Stimulated activated CD4-positive, alpha-beta T cell treated with anti-CD3 and anti-CD28 coated beads, Interleukin-1b, Interleukin-23, amount 100 ng/mL, for 48 hours (primary cell): ENCODE data around the gene MAFG.

Experiments
- DNase-seq: peaks from one replicate; pipeline ENCODE4 v3.0.0-alpha.2; 2020

Gene MAFG

GRCh38 chr17:81934850-81935708, 7.5 kb upstream of the MAFG start:
- no peak for DNase-seq

- DNase-seq, result no peak
Measured at GRCh38 chr17:81934098-81934757, 6.7 kb upstream of the MAFG start.

DNA sequence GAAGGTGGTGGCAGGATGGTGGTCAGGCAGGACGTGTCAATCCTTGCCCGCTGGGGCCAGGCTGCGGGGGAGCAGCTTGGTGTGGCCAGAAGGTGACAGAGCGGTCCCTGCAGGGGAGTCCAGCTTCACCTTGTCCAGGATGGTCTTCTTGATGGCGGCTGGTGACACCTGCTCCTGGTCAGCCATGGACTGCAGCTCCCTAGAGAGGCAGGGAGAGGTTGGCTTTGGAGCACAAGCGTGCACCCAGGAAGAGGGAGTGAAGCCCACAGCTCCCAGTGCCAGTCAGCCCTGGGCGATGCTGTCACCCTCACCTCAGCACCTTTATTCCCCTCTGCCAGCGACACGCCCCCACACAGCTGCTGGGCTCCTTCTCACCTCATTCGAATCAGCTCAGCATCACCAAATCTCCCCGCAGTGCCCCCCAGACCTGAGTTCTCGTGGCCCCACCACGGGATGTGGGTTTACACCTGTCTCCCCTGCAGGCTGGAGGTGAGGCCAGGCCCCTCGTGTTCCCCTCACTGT, 5.7 kb upstream of the MAFG start:
- no peak for DNase-seq

GRCh38 chr17:81932333-81932983, 4.9 kb upstream of the MAFG start:
- DNase-seq, result no peak

- no peak for DNase-seq
Measured at GRCh38 chr17:81931557-81932332, 4.2 kb upstream of the MAFG start.

- DNase-seq, result no peak
Measured at GRCh38 chr17:81931189-81931556, 3.6 kb upstream of the MAFG start.

GRCh38 chr17:81930142-81931125, 2.9 kb upstream of the MAFG start:
- DNase-seq, result no peak

DNA sequence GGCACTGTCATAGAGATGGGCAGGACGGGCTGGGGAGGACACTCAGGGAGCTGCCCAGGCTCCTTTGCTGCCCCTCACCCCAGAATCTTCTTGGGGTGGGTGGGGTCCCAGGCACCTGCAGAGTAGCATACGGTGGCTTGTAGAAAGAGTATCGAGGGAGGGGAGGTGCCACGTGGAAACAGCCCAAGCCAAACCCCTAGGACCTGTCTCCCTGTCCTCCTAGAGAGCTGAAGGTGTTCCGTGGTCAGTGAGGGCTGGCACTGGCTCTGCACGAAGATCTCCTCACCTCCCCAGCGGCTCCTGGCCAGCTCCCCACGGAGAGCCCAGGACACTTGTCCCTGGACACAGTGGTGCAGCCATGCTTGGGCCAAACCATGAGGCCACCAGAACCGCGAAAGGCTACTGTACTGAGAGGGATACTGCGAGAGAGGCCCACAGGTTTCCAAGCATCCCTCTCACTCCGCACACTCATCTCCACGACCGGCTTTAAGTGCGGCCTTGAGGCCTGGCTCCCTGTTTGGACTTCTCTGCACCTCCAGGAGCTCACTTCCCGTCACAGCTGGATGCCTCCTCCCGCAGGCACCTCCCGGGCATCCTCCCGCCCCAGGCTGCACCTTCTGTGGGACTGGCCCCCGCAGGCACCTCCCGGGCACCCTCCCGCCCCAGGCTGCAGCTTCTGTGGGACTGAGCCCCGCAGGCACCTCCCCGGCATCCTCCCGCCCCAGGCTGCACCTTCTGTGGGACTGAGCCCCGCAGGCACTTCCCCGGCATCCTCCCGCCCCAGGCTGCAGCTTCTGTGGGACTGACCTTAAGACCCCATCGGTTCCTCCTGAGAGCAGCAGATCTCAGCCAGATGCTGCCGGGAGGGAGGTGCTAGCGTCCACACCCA, 2.0 kb upstream of the MAFG start:
- no peak for DNase-seq

- DNase-seq, result no peak
Measured at GRCh38 chr17:81928544-81929252, 1.2 kb upstream of the MAFG start.

DNA sequence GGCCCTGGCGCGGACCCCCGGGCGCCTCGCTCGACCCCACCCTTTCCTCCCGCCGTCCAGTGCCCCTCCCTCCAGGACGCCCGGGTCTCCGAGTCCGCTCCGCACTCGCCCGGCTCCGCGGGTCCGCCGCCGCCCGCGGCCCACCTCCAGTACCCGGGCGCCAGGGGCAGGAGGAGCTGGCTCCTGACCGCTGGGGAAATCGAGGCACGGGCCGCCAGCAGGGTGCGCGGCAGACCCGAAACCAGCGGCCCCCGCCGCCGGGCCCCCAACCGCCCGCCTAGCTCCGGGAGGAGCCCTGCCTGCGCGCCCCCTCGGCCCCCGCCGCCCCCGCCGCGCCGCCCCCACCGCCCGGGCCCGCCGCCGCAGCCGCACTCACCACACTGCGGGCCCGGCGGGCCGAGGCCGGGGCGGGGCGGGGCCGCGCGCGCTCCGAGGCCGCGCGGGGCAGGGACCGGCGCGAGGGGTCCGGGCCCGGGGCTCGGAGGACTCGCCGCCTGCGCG, 333 bp downstream of the MAFG start:
- DNase-seq, result no peak

DNA sequence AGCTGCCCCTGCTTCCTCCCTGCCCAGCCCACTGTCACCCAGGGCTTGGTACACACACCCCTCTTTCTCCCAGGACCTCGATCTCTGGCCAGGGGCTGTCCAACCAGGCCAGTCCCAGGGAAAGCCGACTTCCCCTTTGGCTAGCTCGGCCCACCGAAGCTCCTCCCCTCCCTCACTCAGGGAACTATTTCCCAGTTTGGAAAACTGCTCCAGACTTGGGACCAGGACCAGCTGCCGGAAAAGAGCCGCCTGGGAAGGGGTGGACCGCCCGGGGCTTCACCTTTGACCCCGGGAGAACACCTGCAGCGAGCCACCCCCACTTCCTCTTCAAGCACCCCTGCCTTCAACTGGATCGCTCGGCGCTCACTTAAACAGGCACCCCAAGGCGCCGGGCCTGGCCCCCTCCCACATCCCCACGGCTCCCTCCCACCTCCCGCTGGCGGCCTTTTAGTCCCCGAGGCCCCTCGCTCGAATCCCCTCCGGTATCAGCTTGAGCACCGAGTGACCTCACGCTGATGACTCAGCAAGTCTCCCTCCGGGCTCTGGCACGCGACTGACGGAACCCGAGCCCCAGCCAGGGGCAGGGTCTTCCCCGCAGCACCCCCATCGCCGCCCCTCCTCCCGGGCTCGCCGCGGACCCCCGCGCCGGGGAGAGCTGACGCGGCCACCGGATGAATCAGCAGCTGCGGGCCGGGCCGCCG, 934 bp downstream of the MAFG start:
- peak; percentile 75 for DNase-seq

- no peak for DNase-seq
Measured at GRCh38 chr17:81925860-81926450, 1.6 kb downstream of the MAFG start.

DNA sequence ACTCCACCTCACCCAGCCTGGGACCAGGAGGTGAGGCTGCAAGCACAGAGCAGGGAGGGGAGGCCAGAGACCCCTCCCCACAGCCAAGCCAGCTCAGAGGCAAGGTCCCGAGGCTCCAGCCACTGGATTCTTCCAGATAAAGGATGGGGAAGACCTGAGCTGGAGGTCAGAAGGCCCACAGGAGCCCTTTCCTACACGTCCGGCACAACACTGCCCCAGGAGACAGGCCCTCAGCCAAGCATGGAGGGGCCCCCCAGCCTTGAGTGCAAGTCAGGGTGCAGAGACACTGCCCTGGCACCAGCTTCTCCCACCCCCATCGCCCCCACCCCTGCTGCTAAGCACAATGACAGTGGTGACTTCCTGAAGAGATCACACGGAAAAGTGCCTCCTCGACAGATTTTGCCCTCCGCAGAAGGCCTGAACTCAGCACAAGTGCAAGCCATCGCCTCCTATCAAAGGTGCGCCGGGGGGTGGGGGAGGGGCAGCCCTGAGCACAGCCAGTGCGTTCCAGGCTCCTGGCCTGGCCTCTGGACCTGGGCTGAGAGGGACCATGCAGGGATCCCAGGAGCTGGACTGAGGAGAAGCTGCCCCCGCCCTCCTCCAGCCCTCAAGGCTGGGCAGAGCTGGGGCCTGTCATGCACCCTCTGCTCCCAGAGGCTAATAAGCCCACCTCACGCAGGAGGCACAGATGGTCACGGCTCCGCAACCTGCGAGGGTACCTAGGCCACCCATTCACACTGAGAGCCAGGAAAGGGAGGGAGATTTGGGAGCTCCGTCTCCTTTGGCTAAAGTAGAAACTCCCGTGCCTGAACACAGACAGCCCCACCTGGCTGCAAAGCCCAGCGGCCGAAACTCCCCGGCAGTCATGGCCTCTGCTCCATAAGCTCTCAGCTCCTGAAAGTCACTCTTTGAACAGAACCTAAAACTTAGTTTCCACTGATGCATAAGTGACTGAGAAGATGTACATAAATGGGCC, 2.7 kb downstream of the MAFG start:
- DNase-seq, result no peak

DNA sequence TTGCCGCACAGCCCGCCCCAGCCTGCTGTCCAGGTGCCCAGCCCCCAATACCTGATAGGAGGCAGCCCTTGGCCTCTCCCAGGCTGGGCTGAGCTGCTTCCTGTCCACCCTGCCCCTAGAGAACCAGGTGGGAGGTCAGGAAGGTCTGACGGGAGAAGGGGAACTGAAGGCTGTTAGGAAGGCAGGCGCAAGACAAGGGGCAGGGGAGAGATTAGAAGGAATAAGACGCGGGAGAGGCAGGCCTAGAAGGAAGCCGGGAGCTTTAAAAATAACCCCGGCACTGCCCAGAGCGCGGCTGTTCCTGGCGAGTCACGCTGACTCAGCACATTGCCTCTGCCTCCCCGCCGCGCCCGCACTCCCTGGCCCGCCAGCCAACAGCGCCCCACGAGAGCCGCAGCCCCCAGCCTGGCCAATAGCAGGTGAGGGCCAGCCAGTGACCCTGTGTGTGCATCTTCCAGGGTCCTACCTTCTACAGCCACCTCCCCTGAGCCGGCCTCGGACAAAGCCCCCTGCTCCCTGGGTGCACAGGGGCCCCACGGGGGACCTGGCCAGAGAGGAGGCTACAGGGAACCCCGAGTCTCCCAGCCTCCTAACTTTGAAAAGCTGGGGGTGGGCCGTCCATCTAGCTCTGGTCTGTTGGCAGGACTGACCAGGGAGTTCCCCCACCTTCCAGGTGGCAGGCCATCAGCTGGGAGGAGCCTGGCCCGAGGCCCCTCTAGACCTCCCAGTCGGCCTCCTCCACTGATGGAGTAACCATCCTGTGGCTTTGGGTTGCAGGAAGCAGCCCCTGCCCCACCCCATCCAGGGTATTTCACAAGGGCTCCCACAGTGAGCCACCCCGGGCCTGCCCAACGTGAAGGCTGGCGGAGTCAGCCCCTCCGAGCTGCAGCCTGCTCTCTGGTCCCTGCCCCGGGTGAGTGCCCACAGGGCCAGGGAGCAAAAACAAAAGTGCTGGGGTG, 4.0 kb downstream of the MAFG start:
- no peak for DNase-seq

DNA sequence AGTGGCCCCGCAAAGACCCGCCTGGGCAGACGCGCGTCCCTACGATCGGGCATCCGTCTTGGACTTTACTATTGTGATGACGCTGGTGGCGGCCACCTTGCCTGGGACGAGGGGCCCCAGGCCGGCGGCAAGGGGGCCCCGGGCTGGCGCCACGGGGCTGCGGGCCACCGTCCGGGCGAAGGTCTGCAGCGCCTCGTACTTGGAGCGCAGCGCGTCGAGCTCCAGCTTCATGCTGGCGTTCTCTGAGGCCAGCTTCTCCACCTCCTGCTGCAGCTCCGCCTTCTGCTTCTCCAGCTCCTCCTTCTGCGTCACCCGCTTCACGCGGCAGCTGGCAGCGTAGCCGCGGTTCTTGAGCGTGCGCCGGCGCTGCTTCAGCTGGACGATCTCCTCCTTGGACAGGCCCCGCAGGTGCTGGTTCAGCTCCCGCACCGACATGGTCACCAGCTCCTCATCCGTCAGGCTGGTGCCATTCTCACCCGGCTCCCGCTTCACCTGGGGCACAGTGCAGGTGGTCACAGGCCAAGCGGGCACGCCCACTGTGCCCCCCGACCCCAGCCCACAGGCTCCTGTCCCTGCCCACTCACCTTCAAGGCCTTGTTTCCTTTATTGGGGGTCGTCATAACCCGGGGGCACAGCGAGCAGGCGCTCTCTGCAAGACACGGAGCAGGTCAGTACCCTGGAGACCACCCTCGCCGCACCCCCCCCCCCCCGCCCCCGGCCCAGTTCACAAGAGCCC, 4.8 kb downstream of the MAFG start:
- DNase-seq, result no peak
